GM19035 (cell line): ENCODE measurements around the gene SPPL2B.
A peak's percentile ranks its signal among the peaks of the same experiment; 100 is the strongest.

Source experiments
- ATAC-seq: cut with Tn5 transposase; IDR thresholded peaks from one replicate; pipeline ENCODE4 v1.9.1; 2021; ENCODE audit not compliant: unreplicated experiment

The SPPL2B gene

DNA sequence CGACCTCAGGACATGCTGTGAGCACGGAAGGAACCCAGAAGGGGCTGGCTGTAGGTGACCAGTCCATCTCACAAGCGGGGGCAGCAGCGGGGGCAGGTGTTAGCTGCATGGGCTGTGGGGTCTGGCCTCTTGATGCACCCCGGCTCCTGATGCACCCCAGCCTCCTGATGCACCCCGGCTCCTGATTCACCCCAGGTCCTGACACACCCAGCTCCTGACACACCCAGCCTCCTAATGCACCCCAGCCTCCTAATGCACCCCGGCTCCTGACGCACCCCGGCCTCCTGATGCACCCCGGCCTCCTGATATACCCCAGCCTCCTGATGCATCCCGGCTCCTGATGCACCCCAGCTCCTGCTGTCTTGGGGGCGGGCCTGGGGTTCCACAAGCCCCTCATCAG, 7.5 kb upstream of the SPPL2B start:
- ATAC-seq: no peak

DNA sequence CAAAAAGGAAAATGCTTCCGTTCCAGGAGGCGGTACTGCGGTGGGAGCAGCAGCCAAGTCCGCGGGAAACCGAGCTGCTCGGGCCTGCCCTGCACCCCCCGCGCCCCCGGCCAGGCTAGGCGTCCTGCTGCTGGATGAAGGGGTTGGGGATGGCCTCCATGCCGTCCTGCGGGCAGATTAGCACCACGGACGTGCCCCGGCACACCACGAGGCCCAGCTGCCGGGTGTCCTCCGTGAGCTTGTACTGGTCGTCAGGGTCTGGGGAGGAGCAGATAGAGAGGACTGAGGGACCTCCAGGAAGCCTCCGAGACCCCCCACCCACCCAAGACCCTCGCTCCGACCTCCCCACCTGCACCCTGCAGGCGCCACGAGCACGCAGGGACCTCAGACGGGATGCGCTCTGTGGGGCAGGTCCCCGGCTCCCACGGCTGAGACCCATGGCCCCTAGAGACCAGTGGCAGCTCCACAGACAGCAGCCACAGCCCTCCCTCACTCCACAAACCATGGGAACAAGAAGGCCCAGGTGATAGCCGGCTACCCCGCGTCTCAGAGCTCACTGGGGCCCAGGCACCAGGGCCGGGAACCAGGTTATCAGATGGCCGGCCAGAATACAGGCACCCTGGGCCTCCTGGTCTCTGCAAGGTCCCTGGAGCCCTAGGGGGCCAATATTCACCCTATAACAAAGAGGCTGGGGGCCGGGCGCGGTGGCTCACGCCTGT, 6.8 kb upstream of the SPPL2B start:
- ATAC-seq: no peak

DNA sequence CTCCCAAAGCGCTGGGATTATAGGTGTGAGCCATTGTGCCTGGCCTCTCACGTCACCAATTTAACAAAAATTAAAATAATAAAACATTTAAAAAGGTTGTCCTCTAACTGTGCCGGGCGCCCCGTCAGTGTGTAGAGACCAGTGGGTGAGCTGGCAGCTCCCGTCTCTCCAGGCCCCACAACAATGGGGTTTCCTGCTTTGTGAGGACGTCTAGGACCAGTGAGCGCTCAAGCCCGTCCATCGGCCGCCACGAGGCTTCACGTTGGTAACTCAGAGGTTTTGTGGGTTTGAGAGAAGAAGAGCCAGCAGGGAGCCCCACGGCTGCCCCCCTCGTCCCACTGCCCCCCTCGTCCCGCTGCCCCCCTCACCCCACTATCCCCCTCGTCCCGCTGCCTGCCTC, 4.8 kb upstream of the SPPL2B start:
- no peak for ATAC-seq

DNA sequence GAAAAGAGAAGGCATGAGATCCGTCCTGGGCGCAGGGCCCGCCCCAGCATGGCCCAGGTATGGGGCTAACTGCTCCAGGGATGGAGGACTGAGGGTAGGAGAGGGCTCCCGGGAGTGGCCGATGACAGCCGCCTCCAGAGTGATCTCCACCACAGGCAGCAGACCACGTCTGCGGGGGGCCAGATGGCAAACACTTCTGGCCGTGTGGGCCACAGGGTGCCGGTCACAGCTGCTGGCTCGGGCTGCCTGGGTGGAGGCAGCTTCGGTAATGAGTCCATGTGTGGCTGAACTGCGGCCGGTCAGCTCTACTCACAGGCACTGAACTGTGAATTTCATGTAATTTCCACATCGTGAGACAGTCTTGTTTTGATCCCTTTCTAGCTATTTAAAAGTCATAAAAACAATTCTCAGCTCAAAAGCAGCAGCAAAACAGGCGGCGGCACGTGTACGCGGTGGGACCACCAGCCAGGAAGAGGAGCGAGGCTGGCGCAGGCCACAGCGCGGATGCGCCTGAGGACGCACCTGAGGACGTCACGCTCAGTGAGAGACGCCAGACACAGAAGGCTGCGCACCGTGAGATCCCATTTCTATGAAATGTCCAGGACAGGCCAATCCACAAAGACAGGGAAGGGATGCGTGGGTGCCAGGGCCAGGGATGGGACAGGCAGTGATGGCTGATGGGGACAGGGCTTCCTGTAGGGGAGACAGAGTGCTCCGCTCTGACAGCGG, 4.1 kb upstream of the SPPL2B start:
- no peak for ATAC-seq

DNA sequence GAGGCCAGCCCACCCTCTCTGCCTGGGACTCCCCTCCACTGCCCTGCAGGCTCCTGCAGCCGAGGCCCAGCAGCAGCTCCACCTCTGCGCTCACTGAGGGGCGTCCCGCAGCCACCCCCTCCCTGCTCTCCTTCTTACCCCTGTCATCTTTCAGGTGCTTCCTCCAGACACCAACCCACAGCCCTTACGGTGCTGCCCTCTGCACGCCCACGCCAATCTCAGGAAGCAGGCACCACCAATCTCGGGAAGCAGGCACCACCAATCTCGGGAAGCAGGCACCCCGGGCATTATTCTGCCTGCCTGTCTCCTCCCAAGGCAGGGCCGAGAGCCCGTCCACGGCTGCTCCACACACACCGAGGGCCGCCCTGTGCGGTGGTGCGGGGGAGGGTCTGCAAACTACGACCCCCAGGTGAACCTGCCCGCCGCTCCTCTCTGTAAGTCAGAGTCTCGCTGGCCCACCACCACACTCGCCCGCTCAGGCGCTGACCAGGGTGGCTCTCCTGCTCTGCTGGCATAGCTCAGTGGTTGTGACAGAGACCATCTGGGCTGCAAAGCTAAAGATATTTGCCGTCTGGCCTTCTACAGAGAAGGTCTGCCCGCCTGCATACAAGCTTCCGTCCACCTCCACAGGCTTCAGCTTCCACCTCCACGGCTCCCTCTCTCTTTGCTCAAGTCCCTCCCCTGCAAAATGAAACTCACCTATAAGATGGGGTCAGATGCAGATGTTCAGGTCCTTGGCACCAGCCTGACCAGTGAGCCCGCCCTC, 3.0 kb upstream of the SPPL2B start:
- ATAC-seq: no peak

DNA sequence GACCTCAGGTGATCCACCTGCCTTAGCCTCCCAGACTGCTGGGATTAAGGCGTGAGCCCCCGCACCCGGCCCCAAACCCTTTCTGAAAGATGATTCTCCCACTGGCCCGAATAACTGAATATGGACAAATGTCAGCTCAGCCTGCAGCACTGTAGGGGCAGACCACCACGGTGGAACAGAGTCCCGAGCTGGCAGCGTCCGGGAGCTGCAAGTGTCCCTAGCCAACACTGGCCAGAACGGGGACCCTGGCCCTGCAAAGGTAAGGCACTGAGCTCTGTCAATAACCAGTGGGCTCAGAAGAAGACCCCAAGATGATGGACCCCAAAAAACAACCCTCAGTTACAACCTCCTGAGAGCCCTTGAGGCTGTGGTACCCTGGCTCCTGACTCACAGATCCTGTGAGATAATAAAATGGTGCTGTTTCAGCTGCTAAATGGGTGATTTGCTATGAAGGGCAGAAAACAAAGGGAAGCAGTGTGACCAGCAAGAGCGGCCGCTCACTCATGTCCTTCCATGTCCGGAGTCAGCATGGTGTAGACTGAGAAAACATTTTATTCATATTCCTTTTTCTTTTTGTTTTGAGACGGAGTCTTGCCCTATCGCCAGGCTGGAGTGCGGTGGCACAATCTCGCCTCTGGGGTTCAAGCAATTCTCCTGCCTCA, 1.7 kb upstream of the SPPL2B start:
- ATAC-seq: no peak

DNA sequence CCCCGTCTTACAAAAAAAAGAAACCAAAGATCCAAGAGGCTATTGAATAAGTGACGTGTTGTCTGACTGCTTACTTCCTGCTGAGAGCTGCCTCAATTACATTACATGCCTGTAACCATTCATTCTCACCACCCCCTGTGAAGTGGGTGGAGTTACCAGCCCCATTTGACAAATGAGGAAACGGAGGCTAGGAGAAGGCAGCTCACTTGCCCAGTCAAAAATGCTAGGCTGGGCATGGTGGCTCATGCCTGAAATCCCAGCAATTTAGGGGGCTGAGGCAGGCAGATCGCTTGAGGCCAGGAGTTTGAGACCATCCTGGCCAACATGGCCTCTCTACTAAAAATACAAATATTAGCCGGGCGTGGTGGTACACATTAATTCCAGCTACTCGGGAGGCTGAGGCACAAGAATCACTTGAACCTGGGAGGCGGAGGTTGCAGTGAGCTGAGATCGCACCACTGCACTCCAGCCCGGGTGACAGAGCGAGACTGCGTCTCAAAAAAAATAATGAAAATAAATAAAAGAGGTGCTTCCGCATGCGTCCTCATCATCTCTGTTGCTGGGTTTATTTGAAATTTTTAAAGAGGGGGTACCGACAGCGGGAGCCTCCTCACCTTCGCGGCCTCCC, 597 bp upstream of the SPPL2B start:
- ATAC-seq: peak; percentile 37

DNA sequence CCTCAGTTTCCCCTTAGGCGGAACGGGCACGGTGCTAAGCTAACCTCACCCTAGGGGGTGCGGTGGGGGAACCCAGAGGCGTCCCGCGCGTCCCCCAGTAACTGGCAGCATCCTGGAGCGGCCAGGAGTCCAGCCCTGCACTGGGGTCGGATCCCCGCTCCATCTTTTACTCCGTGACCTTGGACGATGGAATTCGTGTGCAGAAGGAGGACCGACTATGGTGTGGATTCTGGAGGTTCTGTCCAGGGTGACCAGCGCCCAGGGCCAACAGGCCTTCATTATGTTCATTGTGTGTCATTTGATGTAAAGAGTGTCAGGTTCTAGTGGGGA, 630 bp downstream of the SPPL2B start:
- no peak for ATAC-seq

DNA sequence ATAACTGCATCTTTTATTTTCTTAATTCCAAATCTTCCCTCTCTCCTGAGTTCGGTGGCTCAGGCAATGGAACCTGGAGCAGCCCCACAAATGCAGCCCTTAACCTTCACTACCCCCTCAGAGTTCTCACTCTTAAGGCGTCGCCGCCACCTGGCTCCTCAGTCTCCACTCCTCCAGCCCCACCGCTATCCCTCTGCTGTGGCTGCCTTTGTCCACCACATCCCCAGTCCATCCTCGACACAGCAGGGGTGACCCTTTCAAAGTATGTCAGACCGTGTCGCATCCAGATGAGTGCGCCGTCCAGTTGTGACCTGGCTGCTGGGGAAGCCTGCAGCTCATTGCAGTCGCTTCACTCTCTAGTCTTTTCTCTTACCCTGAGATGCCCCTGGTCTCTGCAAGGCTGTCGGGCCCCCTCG, 1.0 kb downstream of the SPPL2B start:
- no peak for ATAC-seq

DNA sequence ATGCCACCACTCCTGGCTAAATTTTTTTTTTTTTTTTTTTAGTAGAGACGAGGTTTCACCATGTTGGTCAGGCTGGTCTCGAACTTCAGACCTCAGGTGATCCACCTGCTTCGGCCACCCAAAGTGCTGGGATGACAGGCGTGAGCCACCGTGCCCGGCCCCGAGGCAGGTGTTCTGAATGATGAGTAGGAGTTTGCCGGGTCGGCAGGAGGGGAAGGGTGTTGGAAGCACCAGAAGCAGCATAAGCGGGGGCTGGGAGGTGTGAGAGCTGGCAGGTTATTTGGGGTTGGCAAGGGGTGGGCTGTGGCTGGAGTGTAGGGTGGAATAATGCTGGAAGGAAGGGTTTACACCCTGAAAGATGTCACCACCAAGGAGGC, 1.8 kb downstream of the SPPL2B start:
- ATAC-seq: no peak

DNA sequence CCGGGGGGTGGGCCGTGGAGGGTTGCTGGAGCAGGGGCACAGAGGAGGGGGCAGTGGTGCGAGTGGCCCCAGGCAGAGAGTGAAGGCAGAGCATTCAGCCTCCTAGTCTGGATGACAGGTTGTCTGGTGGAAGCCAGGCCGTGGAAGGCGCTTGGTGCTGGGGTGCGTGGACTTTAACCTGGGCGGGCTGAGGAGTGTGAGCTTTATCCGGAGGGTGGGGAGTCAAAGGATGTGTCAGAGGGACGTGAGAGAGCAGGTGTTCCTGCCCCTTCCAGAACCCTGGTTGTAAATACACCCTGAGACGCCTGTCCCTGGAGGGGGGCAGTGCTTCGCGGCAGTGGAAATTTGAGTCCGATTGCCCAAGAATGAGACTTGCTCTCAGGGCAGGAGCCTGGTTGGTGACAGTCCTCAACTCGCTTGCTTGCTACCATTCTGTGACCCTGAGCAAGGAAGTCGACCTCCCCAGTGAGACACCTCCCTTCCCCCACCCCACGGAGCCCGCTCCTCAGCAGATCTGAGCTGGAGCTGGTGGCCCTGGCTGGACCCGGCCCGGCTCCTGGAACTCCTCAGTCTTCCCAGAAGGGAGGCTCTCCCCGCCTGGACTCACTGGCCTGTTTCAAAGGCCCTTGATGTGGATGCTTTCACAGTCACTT, 2.3 kb downstream of the SPPL2B start:
- ATAC-seq: no peak

DNA sequence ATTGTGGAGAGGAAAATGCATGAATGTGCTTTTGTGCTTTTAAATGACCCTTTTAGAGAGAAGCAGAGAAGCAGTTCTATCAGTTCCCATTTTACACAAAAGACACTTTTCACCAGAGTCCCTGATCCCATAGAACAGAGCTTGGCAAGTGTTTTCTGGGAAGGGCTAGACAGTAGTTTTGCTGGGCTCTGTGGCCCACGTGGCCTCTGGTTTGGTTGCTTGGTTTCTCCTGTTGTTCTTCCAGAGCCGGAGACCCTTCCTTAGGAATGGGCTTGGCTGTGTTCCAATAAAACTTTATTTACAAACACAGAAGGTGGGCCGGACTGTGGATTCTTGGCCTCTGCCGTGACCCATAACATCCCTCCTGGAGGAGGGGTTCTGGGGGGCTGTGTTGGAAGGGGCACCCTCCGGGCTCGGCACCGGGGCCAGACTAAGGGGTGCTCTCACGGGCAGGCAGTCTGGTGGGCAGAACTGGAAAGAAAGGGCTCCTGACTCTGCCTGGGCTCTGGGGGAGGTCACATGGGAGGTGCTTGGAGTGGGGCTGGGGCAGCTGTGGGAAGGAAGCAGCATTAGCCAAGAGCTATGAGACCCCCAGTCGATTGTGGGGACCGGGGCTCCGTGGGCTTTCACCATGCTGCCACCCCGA, 3.2 kb downstream of the SPPL2B start:
- no peak for ATAC-seq

DNA sequence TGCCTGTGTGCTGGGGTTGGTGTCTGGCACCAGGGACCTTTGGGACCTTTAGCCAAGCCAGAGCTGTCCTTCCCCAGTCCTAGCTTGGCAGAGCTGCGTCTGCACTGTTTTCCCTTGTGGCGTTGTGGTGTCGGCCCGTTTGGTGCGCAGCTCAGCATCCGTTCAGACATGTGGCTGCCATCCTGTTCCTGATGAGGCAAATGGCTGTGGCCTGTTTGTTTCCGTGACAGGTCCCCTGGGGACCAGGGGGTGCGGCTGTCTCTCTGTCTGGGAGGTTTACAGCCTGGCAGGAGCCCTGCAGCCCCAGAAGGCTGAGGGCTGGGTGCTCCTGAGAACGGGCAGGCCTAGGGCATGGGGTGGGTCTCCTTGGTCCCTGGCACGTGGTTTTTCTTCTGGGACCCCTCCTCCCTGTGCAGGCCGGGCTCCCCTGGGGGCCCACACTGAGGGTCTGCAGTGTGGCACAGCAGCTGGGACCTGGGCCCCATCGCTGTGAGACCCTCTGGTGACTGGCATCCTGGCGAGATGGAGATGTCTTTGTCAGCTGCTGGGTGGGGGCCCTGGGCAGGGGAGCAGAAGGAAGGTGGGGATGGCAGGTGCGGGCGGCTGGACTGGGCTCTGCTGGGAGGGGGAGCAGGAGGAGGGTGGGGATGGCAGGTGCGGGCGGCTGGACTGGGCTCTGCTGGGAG, 4.0 kb downstream of the SPPL2B start:
- no peak for ATAC-seq

DNA sequence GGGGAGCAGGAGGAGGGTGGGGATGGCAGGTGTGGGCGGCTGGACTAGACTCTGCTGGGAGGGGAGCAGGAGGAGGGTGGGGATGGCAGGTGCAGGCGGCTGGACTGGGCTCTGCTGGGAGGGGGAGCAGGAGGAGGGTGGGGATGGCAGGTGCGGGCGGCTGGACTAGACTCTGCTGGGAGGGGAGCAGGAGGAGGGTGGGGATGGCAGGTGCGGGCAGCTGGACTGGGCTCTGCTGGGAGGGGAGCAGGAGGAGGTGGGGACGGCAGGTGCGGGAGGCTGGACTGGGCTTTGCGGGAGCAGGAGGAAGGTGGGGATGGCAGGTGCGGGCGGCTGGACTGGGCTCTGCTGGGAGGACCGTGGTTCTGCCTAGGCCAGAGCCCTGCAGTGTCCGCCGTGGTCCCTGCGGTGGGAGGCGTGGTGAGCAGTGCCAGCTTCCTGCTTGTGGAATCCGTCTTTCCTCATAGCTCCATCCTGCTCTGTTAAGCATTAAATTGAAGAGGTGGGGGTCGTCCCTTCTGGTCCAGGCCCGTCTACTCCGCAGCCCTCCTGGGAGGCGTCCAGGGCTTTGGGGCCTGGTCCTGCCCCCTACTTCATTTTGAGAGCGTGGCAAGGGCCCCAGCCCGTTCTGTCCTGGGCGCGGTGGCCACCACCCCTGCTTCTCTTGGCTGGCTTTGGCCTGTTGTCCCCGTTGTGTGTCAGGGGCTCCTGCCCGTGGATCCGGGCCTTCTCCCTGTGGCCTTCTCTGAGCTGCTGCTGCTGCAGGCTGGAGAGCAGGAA, 4.7 kb downstream of the SPPL2B start:
- no peak for ATAC-seq

DNA sequence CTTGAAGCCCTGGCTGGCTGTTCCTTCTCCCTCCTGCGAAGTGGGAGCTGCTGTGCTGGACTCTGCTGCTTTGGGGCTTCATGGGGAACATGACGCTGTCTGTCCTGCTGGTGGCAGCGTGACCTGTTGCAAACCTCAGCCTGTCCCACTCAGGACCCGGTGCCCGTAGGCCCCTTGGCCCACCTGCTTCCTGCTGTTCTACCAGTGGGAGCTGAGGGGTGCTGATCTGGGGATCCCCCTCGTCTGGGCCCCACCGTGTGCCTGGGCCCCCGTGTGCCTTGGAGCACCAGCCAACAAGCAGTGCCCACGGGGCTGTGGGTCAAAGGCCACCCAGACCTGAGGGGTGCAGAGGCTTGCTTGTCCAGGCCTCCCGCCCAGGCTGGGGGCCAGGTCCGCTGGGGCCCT, 5.3 kb downstream of the SPPL2B start:
- ATAC-seq: no peak

DNA sequence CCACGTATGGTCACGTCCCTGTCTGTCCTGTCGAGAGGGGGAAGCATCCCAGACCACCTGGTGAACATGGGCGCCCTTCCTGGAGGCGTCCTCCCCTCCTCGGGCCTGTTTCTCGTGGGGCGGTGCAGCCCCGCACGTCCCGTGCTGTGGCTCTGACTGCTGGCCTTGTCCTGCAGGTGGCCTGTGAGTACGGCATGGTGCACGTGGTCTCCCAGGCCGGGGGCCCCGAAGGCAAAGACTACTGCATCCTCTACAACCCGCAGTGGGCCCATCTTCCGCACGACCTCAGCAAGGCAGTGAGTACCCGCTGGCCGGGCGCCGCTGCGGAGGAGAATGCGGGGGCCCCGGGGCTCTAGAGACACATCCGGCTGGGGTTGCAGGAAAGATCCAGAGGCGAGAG, 5.9 kb downstream of the SPPL2B start:
- ATAC-seq: no peak

DNA sequence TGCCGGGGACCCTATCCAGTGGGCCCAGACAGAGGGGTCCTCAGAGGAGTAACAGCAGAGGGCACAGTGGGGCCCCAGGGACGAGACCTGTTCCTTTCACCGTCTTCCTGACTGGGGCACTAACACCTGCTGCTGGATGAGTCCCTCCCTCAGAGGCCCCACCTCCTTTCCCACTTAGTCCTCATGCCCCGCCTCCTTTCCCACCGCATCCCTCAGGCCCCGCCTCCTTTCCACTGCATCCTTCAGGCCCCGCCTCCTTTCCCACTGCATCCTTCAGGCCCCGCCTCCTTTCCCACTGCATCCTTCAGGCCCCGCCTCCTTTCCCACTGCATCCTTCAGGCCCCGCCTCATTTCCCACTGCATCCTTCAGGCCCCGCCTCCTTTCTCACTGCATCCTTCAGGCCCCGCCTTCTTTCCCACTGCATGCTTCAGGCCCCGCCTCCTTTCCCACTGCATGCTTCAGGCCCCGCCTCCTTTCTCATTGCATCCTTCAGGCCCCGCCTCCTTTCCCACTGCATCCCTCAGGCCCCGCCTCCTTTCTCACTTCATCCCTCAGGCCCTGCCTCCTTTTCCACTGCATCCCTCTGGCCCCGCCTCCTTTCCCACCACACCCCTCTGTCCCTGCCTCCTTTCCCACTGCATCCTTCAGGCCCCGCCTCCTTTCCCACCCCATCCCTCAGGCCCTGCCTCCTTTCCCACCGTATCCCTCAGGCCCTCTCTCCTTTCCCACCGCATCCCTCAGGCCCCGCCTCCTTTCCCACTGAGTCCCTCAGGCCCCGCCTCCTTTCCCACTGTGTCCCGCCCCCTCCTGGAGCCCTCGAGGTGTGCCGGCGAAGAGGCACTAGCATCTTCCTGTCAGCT, 6.7 kb downstream of the SPPL2B start:
- no peak for ATAC-seq

DNA sequence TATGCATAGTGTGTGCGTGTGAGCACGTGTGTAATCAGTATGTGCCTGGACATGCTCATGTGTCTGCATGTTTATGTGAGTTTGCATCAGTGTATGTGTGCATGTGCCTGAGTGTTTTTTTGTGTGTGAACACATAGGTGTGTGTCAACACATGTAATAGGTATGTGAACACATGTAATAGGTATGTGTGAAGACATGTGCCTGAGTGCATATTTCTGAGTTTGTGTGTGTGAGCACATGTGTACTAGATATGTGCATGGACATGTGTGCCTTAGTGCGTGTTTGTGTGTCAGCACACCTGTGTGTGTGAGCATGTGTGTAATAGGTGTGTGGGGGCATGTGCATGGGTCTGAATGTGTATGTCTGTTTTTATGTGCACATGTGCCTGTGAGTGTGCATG, 7.4 kb downstream of the SPPL2B start:
- ATAC-seq: no peak
